Stimulated activated CD4-positive, alpha-beta T cell treated with anti-CD3 and anti-CD28 coated beads, Interleukin-2, amount 100 ng/mL, for 48 hours (primary cell): ENCODE data around the gene NDUFA9.
A peak's percentile ranks its signal among the peaks of the same experiment; 100 is the strongest.

Source experiments
- DNase-seq, 2 donors: peaks; one replicate each; pipeline ENCODE4 v3.0.0-alpha.2; 2020

The NDUFA9 gene

GRCh38 chr12:4648501-4649357 lies at the start of gene NDUFA9, which contains the start of gene AKAP3:
NDUFA9 (plus strand) TSS chr12:4649114; CDS start chr12:4649127, 13 bp downstream.
AKAP3 (minus strand) TSS chr12:4649051; CDS start chr12:4638196, 10,855 bp downstream.
- DNase-seq = peak; percentile 65 to 70

GRCh38 chr12:4603421-4603820 lies 45.5 kb upstream of the NDUFA9 start:
- no peak for DNase-seq

- no peak for DNase-seq
Measured at GRCh38 chr12:4603946-4604345, 45.0 kb upstream of the NDUFA9 start.

GRCh38 chr12:4604684-4605193 lies 44.2 kb upstream of the NDUFA9 start:
- DNase-seq = peak; percentile 73 to 79

GRCh38 chr12:4607056-4607455 lies 41.9 kb upstream of the NDUFA9 start:
- DNase-seq = no peak

GRCh38 chr12:4609071-4609470 lies 39.8 kb upstream of the NDUFA9 start:
- DNase-seq = no peak

- DNase-seq = no peak
Measured at GRCh38 chr12:4610481-4610880, 38.4 kb upstream of the NDUFA9 start.

- no peak for DNase-seq
Measured at GRCh38 chr12:4615667-4616066, 33.2 kb upstream of the NDUFA9 start.

GRCh38 chr12:4621511-4621910 lies 27.4 kb upstream of the NDUFA9 start:
- no peak for DNase-seq

GRCh38 chr12:4626543-4626942 lies 22.4 kb upstream of the NDUFA9 start:
- DNase-seq = no peak

- DNase-seq = no peak
Measured at GRCh38 chr12:4628406-4628805, 20.5 kb upstream of the NDUFA9 start.

- no peak for DNase-seq
Measured at GRCh38 chr12:4630262-4630661, 18.7 kb upstream of the NDUFA9 start.

GRCh38 chr12:4643747-4644146 lies 5.2 kb upstream of the NDUFA9 start:
- no peak for DNase-seq

- DNase-seq = no peak
Measured at GRCh38 chr12:4645023-4645422, 3.9 kb upstream of the NDUFA9 start.

GRCh38 chr12:4648104-4648500 lies 812 bp upstream of the NDUFA9 start:
- no peak for DNase-seq

GRCh38 chr12:4649358-4649661 lies 396 bp downstream of the NDUFA9 start:
- DNase-seq = no peak

- DNase-seq = no peak
Measured at GRCh38 chr12:4653257-4653656, 4.3 kb downstream of the NDUFA9 start.

- DNase-seq = no peak
Measured at GRCh38 chr12:4653691-4654090, 4.8 kb downstream of the NDUFA9 start.

GRCh38 chr12:4663971-4664505 lies 15.1 kb downstream of the NDUFA9 start:
- no peak for DNase-seq

GRCh38 chr12:4665236-4665635 lies 16.3 kb downstream of the NDUFA9 start:
- DNase-seq = no peak

GRCh38 chr12:4679711-4680110 lies 30.8 kb downstream of the NDUFA9 start:
- no peak for DNase-seq

- DNase-seq = no peak
Measured at GRCh38 chr12:4681732-4682131, 32.8 kb downstream of the NDUFA9 start.

- no peak for DNase-seq
Measured at GRCh38 chr12:4685317-4685716, 36.4 kb downstream of the NDUFA9 start.

- no peak for DNase-seq
Measured at GRCh38 chr12:4690760-4691159, 41.8 kb downstream of the NDUFA9 start.
